ENCODE measurements around the gene CTNNBL1. TPM values are rescaled to one million over a fixed set of nuclear protein-coding genes. Genes with fewer than 3 reads are reported as not detected.

CTNNBL1 gene
- total RNA-seq, 2 experiments from 2014 or later, result 31.1 to 33.4 TPM

- Histone ChIP-seq H3K4me1 (ENCODE audit: insufficient read depth, low read length) (peaks cover 4% of the 10 kb centered on the region), H3K27me3 (ENCODE audit: control insufficient read depth in 1 of 2, insufficient read depth in 2 of 2, low read length in 2 of 2) (peaks cover 46 to 61% of the 10 kb centered on the region in 2 experiments), H3K36me3 (ENCODE audit: insufficient read depth, low read length) (no peaks in the 10 kb centered on the region), H3K4me3 (ENCODE audit: low read length) (no peak overlapping the region), H3K27ac (ENCODE audit: low read depth in 1 of 2, low read length in 2 of 2) (no peak overlapping the region), H3K9me3 (ENCODE audit: control insufficient read depth in 1 of 2, insufficient read depth in 1 of 2, low read length in 2 of 2) (peaks cover 0 to 9% of the 10 kb centered on the region in 2 experiments)
- POLR2A ChIA-PET, result interaction anchor here (0.5 kb wide), 1 partner anchor 13 kb away, joined by 3 read pairs; no protein-coding TSS in a partner anchor
- Mint-ChIP-seq H3K27ac (no peak overlapping the region), H3K4me3 (peak overlapping the region; percentile 51), H3K4me1 (ENCODE audit: low read depth) (peaks cover 16% of the 10 kb centered on the region), H3K9me3 (no peaks in the 10 kb centered on the region), H3K27me3 (peaks cover 69% of the 10 kb centered on the region), H3K36me3 (ENCODE audit: low read depth) (no peaks in the 10 kb centered on the region)
- ATAC-seq (ENCODE audit: poor library complexity) (no peak), DNase-seq (peak in 2 of 14 experiments; percentile 13 to 29)
- TF ChIP-seq CTCF (IDR thresholded peaks at IDR 0.05), result no peak
- CTCF ChIA-PET, result no interaction called here
- intact Hi-C loops (cut with DNase I, micrococcal nuclease), result no loop called here
These were observed 208.0 kb downstream of the CTNNBL1 start for GRCh38 chr20:37901654-37902503.

- no peak within 1 kb of the TSS for H3K27ac ChIP-seq (ENCODE audit: low read depth in 1 of 2, low read length in 2 of 2)
- H3K4me3 Mint-ChIP-seq, result peak within 1 kb of the TSS; percentile 59
- H3K27me3 Mint-ChIP-seq, result peaks cover 74% of the 10 kb centered on the region
- H3K4me3 ChIP-seq (ENCODE audit: low read length), result no peak within 1 kb of the TSS
- H3K4me1 ChIP-seq (ENCODE audit: insufficient read depth, low read length), result peaks cover 4% of the 10 kb centered on the region
- DNase-seq, result no peak
- no peaks in the 10 kb centered on the region for H3K36me3 ChIP-seq (ENCODE audit: insufficient read depth, low read length)
- H3K9me3 Mint-ChIP-seq, result no peaks in the 10 kb centered on the region
- intact Hi-C loops (cut with DNase I, micrococcal nuclease), result no loop called here
- peaks cover 16% of the 10 kb centered on the region for H3K4me1 Mint-ChIP-seq (ENCODE audit: low read depth)
- no peak for ATAC-seq (ENCODE audit: poor library complexity)
- ChIA-PET CTCF (no interaction called here), POLR2A (interaction anchor here (0.5 kb wide), 1 partner anchor 12 kb away, joined by 3 read pairs; no protein-coding TSS in a partner anchor)
- H3K27me3 ChIP-seq (ENCODE audit: control insufficient read depth in 1 of 2, insufficient read depth in 2 of 2, low read length in 2 of 2), result peaks cover 49 to 62% of the 10 kb centered on the region in 2 experiments
- TF ChIP-seq CTCF (IDR thresholded peaks at IDR 0.05), result no peak
- H3K36me3 Mint-ChIP-seq (ENCODE audit: low read depth), result no peaks in the 10 kb centered on the region
- H3K27ac Mint-ChIP-seq, result no peak within 1 kb of the TSS
- H3K9me3 ChIP-seq (ENCODE audit: control insufficient read depth in 1 of 2, insufficient read depth in 1 of 2, low read length in 2 of 2), result peaks cover 0 to 9% of the 10 kb centered on the region in 2 experiments
These were observed 208.9 kb downstream of the CTNNBL1 start, which contains the start of gene VSTM2L for GRCh38 chr20:37902504-37903313. Gene VSTM2L, plus strand, starts transcription at chr20:37903127. Its CDS starts 224 bp downstream, at chr20:37903351.

GRCh38 chr20:37903317-37904007 is 209.6 kb downstream of the CTNNBL1 start:
- peaks cover 0 to 9% of the 10 kb centered on the region in 2 experiments for H3K9me3 ChIP-seq (ENCODE audit: control insufficient read depth in 1 of 2, insufficient read depth in 1 of 2, low read length in 2 of 2)
- no peaks in the 10 kb centered on the region for H3K36me3 ChIP-seq (ENCODE audit: insufficient read depth, low read length)
- ChIA-PET CTCF (no interaction called here), POLR2A (no interaction called here)
- Mint-ChIP-seq H3K4me3 (peak overlapping the region; percentile 59), H3K27ac (no peak overlapping the region), H3K9me3 (no peaks in the 10 kb centered on the region), H3K27me3 (peaks cover 74% of the 10 kb centered on the region), H3K36me3 (ENCODE audit: low read depth) (no peaks in the 10 kb centered on the region), H3K4me1 (ENCODE audit: low read depth) (peaks cover 16% of the 10 kb centered on the region)
- H3K4me1 ChIP-seq (ENCODE audit: insufficient read depth, low read length), result peaks cover 4% of the 10 kb centered on the region
- intact Hi-C loops (cut with DNase I, micrococcal nuclease), result no loop called here
- peaks cover 53 to 62% of the 10 kb centered on the region in 2 experiments for H3K27me3 ChIP-seq (ENCODE audit: control insufficient read depth in 1 of 2, insufficient read depth in 2 of 2, low read length in 2 of 2)
- H3K27ac ChIP-seq (ENCODE audit: low read depth in 1 of 2, low read length in 2 of 2), result no peak overlapping the region
- no peak for DNase-seq
- H3K4me3 ChIP-seq (ENCODE audit: low read length), result no peak overlapping the region
- TF ChIP-seq CTCF (IDR thresholded peaks at IDR 0.05), result no peak
- no peak for ATAC-seq (ENCODE audit: poor library complexity)

Measured in CD4-positive, alpha-beta T cell (primary cell).